Panc1 (cell line): ENCODE results near the gene MAP1B. TPM values are rescaled to one million over a fixed set of nuclear protein-coding genes. Genes with fewer than 3 reads are reported as not detected.

ENCODE experiments used
- ATAC-seq: fragments of 200-7000 bp; cut with Tn5 transposase; 2 replicates; pipeline ENCODE4 v1.9.1; 2020; ENCODE audit warnings: mild to moderate bottlenecking, moderate library complexity
- BruUV-seq: library from RNA; stranded (reverse); fragments of 400-500 nt; replicated peaks from 2 replicates; lab custom pipeline; 2021; lab: Mats Ljungman, UMichigan
- CTCF ChIA-PET: fragments of 300-600 bp; sonication (Branson Sonifier 250); formaldehyde crosslinking; loops from one replicate; lab custom pipeline; 2022; ENCODE audit warnings: antibody characterized with exemption; lab: Charles Lee
- POLR2A ChIA-PET: fragments of 300-600 bp; sonication (Branson Sonifier 250); formaldehyde crosslinking; loops from one replicate; lab custom pipeline; 2022; ENCODE audit warnings: antibody characterized with exemption; lab: Charles Lee
- DNase-seq: peaks from one replicate; pipeline ENCODE4 v3.0.0-alpha.2; 2010; ENCODE audit warnings: low read depth, low spot score
- H3K27ac ChIP-seq: 2 replicates; pipeline ENCODE4 v1.5.1; 2011; ENCODE audit warnings: mild to moderate bottlenecking, low read length, inconsistent platforms
- H3K27me3 ChIP-seq: fragments of 200-500 bp; sonication (Bioruptor generic); 2 replicates; pipeline ENCODE4 v1.6.0; 2014; ENCODE audit warnings: low read length, inconsistent platforms; ENCODE audit not compliant: control insufficient read depth, insufficient read depth
- H3K36me3 ChIP-seq: fragments of 200-500 bp; sonication (Bioruptor generic); 2 replicates; pipeline ENCODE4 v1.5.1; 2014; ENCODE audit warnings: inconsistent platforms, mild to moderate bottlenecking, low read length, moderate library complexity; ENCODE audit not compliant: control insufficient read depth, insufficient read depth
- H3K4me1 ChIP-seq: 2 replicates; pipeline ENCODE4 v1.5.1; 2011; ENCODE audit warnings: inconsistent platforms, mild to moderate bottlenecking, low read length, moderate library complexity; ENCODE audit not compliant: control insufficient read depth, insufficient read depth
- H3K4me3 ChIP-seq, 2 experiments: 2 replicates each; pipeline ENCODE4 v1.5.1; 2011 to 2012; ENCODE audit warnings: low read depth in 2 of 2, low read length in 2 of 2, mild to moderate bottlenecking in 2 of 2, inconsistent platforms in 1 of 2, moderate library complexity in 1 of 2
- H3K9me3 ChIP-seq: fragments of 200-500 bp; sonication (Bioruptor generic); 2 replicates; pipeline ENCODE4 v1.5.1; 2014; ENCODE audit warnings: low read depth, mild to moderate bottlenecking, inconsistent platforms, low read length, moderate library complexity; ENCODE audit not compliant: control insufficient read depth, insufficient read depth
- CTCF ChIP-seq: fragments of 450-650 bp; IDR thresholded peaks from 2 replicates; pipeline ENCODE4 v1.5.1; 2017; ENCODE audit warnings: mild to moderate bottlenecking
- POLR2AphosphoS5 ChIP-seq: IDR thresholded peaks from 2 replicates; pipeline ENCODE4 v1.6.1; 2012; ENCODE audit warnings: mild to moderate bottlenecking, low read depth, low read length, moderate library complexity
- REST ChIP-seq, 2 experiments: IDR thresholded peaks; 2 replicates each; pipeline ENCODE4 v1.6.1; 2011 to 2012; ENCODE audit warnings: low read depth in 2 of 2, control low read depth in 1 of 2, low read length in 1 of 2, mild to moderate bottlenecking in 1 of 2, moderate library complexity in 1 of 2; ENCODE audit not compliant: insufficient read depth in 1 of 2
- SIN3A ChIP-seq: IDR thresholded peaks from 2 replicates; pipeline ENCODE4 v1.6.1; 2012; ENCODE audit warnings: low read depth, mild to moderate bottlenecking, low read length, moderate library complexity, borderline replicate concordance; ENCODE audit not compliant: insufficient read depth
- TCF7L2 ChIP-seq: IDR thresholded peaks from 2 replicates; pipeline ENCODE4 v1.6.1; 2011; ENCODE audit warnings: mild to moderate bottlenecking, low read depth, low read length, inconsistent platforms
- in situ Hi-C: cut with HindIII; loops from 2 replicates; pipeline ENCODE4 v1.10.0; 2016; ENCODE audit warnings: low sequenced_read_pairs, low pct_unique_long_range_greater_than_20kb
- intact Hi-C: fragments of 100-400 bp; cut with micrococcal nuclease; formaldehyde crosslinking; loops from one replicate; pipeline ENCODE4 v1.10.0; 2022; ENCODE audit not compliant: unreplicated experiment
- total RNA-seq: library from RNA; stranded (reverse); gene quantifications from one replicate; pipeline ENCODE4 v1.2.1, GENCODE V29; 2021; ENCODE audit not compliant: unreplicated experiment

The MAP1B gene
- total RNA-seq, 1 experiment from 2014 or later = 82.3 TPM

- no TSS peak for BruUV-seq
- in situ Hi-C loops (no loop called here), intact Hi-C loops (no loop called here)
- CTCF ChIA-PET = no interaction called here
- Histone ChIP-seq H3K4me3 (no peak overlapping the region), H3K4me1 (no peaks in the 10 kb centered on the region), H3K27me3 (peaks cover 4% of the 10 kb centered on the region), H3K9me3 (no peaks in the 10 kb centered on the region), H3K27ac (no peak overlapping the region), H3K36me3 (no peaks in the 10 kb centered on the region)
- DNase-seq = no peak
- ATAC-seq = no peak
- no peak for TF ChIP-seq REST (IDR thresholded peaks at IDR 0.05; ENCODE audit: insufficient read depth in 1 of 2, low read depth in 2 of 2, low read length in 1 of 2)
- TF ChIP-seq CTCF = no peak
- TF ChIP-seq TCF7L2 = no peak
- no peak for TF ChIP-seq SIN3A
- no peak for TF ChIP-seq POLR2AphosphoS5
- POLR2A ChIA-PET = no interaction called here
Measured at GRCh38 chr5:72096602-72097188, 10.6 kb upstream of the MAP1B start.

GRCh38 chr5:72101828-72102227, 5.4 kb upstream of the MAP1B start:
- Histone ChIP-seq H3K4me3 (no peak overlapping the region), H3K36me3 (no peaks in the 10 kb centered on the region), H3K27me3 (peaks cover 2% of the 10 kb centered on the region), H3K27ac (no peak overlapping the region), H3K9me3 (0 out of 2 replicates have a peak, but pooled peaks cover 6% of the 10 kb centered on the region), H3K4me1 (peaks cover 4% of the 10 kb centered on the region; the same call in 1 of the 2 replicates)
- intact Hi-C loops (loop anchor here (10.0 kb wide), 1 partner anchor 317 kb away; no protein-coding TSS in a partner anchor), in situ Hi-C loops (no loop called here)
- TF ChIP-seq CTCF (no peak), TCF7L2 (no peak), SIN3A (no peak), REST (IDR thresholded peaks at IDR 0.05; ENCODE audit: insufficient read depth in 1 of 2, low read depth in 2 of 2, low read length in 1 of 2) (no peak), POLR2AphosphoS5 (no peak)
- ATAC-seq (no peak), DNase-seq (no peak)
- BruUV-seq = no TSS peak
- CTCF ChIA-PET = no interaction called here
- POLR2A ChIA-PET = no interaction called here
